ENCODE results near the gene CDC42BPB.
"Not testable (repeated sequence)": the region's sequence is repeated elsewhere in the genome, so short reads cannot be mapped to it uniquely, and the experiment has no call there.

CDC42BPB gene

GRCh38 chr14:103071544-103072251 is 14.3 kb upstream of the CDC42BPB start:
- no peak for DNase-seq

GRCh38 chr14:103070971-103071542 is 13.7 kb upstream of the CDC42BPB start:
- DNase-seq = no peak

GRCh38 chr14:103070263-103070885 is 13.0 kb upstream of the CDC42BPB start:
- no peak for DNase-seq

- no peak for DNase-seq
Observed at GRCh38 chr14:103068351-103069073, 11.2 kb upstream of the CDC42BPB start.

- no peak for DNase-seq
Observed at GRCh38 chr14:103067231-103067954, 10.0 kb upstream of the CDC42BPB start.

GRCh38 chr14:103066399-103066798 is 9.1 kb upstream of the CDC42BPB start:
- no peak for DNase-seq

- no peak for DNase-seq
Observed at GRCh38 chr14:103065861-103066260, 8.5 kb upstream of the CDC42BPB start.

GRCh38 chr14:103064978-103065377 is 7.6 kb upstream of the CDC42BPB start:
- no peak for DNase-seq

GRCh38 chr14:103064436-103064835 is 7.1 kb upstream of the CDC42BPB start:
- DNase-seq = no peak

GRCh38 chr14:103061482-103061976 is 4.2 kb upstream of the CDC42BPB start:
- no peak for DNase-seq

- no peak for DNase-seq
Observed at GRCh38 chr14:103059556-103059955, 2.2 kb upstream of the CDC42BPB start.

- DNase-seq = no peak
Observed at GRCh38 chr14:103058164-103059055, 1.1 kb upstream of the CDC42BPB start.

GRCh38 chr14:103057028-103057371 is 349 bp downstream of the CDC42BPB start:
- DNase-seq = peak in 1 of 2 experiments; percentile 41

GRCh38 chr14:103056322-103057027 is 874 bp downstream of the CDC42BPB start:
- DNase-seq = no peak

GRCh38 chr14:103055695-103056094 is 1.7 kb downstream of the CDC42BPB start:
- no peak for DNase-seq

GRCh38 chr14:103052407-103052806 is 4.9 kb downstream of the CDC42BPB start:
- DNase-seq = no peak

- no peak for DNase-seq
Observed at GRCh38 chr14:103050935-103051334, 6.4 kb downstream of the CDC42BPB start.

- not testable (repeated sequence) for DNase-seq
Observed at GRCh38 chr14:103047453-103047852, 9.9 kb downstream of the CDC42BPB start.

GRCh38 chr14:103045371-103045869 is 11.9 kb downstream of the CDC42BPB start:
- DNase-seq = no peak

- DNase-seq = no peak
Observed at GRCh38 chr14:103043257-103044015, 13.9 kb downstream of the CDC42BPB start.
